Suprapubic skin (tissue), 4 donors: ENCODE results near the gene ROR2. TPM values are rescaled to one million over a fixed set of nuclear protein-coding genes. Genes with fewer than 3 reads are reported as not detected.
"Not testable (repeated sequence)": the region's sequence is repeated elsewhere in the genome, so short reads cannot be mapped to it uniquely, and the experiment has no call there.

ENCODE experiments used
- DNase-seq, 2 donors: peaks; one replicate each; pipeline ENCODE4 v3.0.0-alpha.2; 2019; ENCODE audit warnings: low spot score in 2 of 2
- H3K27ac ChIP-seq: fragments of 200-600 bp; sonication (generic); one replicate; pipeline ENCODE4 v1.5.1; 2019
- H3K27me3 ChIP-seq: fragments of 200-600 bp; sonication (generic); one replicate; pipeline ENCODE4 v1.5.1; 2019
- H3K36me3 ChIP-seq: fragments of 200-600 bp; sonication (generic); one replicate; pipeline ENCODE4 v1.5.1; 2019
- H3K4me1 ChIP-seq: fragments of 200-600 bp; sonication (generic); one replicate; pipeline ENCODE4 v1.5.1; 2019
- H3K4me3 ChIP-seq: fragments of 200-600 bp; sonication (generic); one replicate; pipeline ENCODE4 v1.5.1; 2019; ENCODE audit warnings: mild to moderate bottlenecking
- H3K9me3 ChIP-seq: fragments of 200-600 bp; sonication (generic); one replicate; pipeline ENCODE4 v1.5.1; 2019
- CTCF ChIP-seq, 2 donors: fragments of 200-600 bp in 1 of 2; fragments of 450-650 bp in 1 of 2; sonication (generic) in 1 of 2; IDR thresholded peaks; one replicate each; pipeline ENCODE4 v1.5.1; 2016 to 2019; ENCODE audit warnings: antibody characterized with exemption in 2 of 2, mild to moderate bottlenecking in 1 of 2, moderate library complexity in 1 of 2
- EP300 ChIP-seq: sonication (generic); formaldehyde crosslinking; IDR thresholded peaks from one replicate; pipeline ENCODE4 v1.6.1; 2017; ENCODE audit warnings: antibody characterized with exemption
- POLR2A ChIP-seq, 2 donors: fragments of 450-650 bp; IDR thresholded peaks; one replicate each; pipeline ENCODE4 v1.6.1; 2017; ENCODE audit warnings: antibody characterized with exemption in 2 of 2, mild to moderate bottlenecking in 2 of 2, moderate library complexity in 2 of 2
- POLR2AphosphoS5 ChIP-seq, 3 donors: sonication (generic); formaldehyde crosslinking; IDR thresholded peaks; one replicate each; pipeline ENCODE4 v1.6.1; 2017; ENCODE audit warnings: antibody characterized with exemption in 3 of 3
- WGBS: methylation state at CpG from one replicate; pipeline ENCODE4 v1.1.5; 2018; 5-methylcytosine and 5-hydroxymethylcytosine counted together
- total RNA-seq, 4 donors: library from RNA; depleted of rRNA; stranded (reverse); fragments of >200 nt; gene quantifications; one replicate each; pipeline ENCODE4 v1.1.0, GENCODE V29; 2016

Gene ROR2
- total RNA-seq, 4 donors from 2014 or later = 3.3 to 7.3 (median 5.0) TPM

GRCh38 chr9:91914937-91915336, 35.1 kb downstream of the ROR2 start:
- Histone ChIP-seq H3K27ac (no peak overlapping the region), H3K36me3 (no peaks in the 10 kb centered on the region), H3K4me3 (no peak overlapping the region), H3K4me1 (no peaks in the 10 kb centered on the region), H3K27me3 (no peaks in the 10 kb centered on the region), H3K9me3 (no peaks in the 10 kb centered on the region)
- no peak for DNase-seq
- TF ChIP-seq EP300 = no peak
- TF ChIP-seq POLR2AphosphoS5 (IDR thresholded peaks at IDR 0.05) = no peak
- no peak for TF ChIP-seq POLR2A (IDR thresholded peaks at IDR 0.05)
- WGBS = 93% methylated on average over 6 of the region's 9 CpGs

GRCh38 chr9:91914404-91914803, 35.6 kb downstream of the ROR2 start:
- WGBS = 91% methylated on average over 8 of the region's 10 CpGs
- no peak overlapping the region for H3K27ac ChIP-seq
- no peak overlapping the region for H3K4me3 ChIP-seq
- H3K27me3 ChIP-seq = no peaks in the 10 kb centered on the region
- H3K4me1 ChIP-seq = no peaks in the 10 kb centered on the region
- H3K9me3 ChIP-seq = no peaks in the 10 kb centered on the region
- DNase-seq = peak in 1 of 2 donors; percentile 38
- TF ChIP-seq POLR2A (IDR thresholded peaks at IDR 0.05) (no peak), EP300 (no peak), CTCF (IDR thresholded peaks at IDR 0.05) (no peak), POLR2AphosphoS5 (IDR thresholded peaks at IDR 0.05) (no peak)
- H3K36me3 ChIP-seq = no peaks in the 10 kb centered on the region

GRCh38 chr9:91913986-91914385, 36.0 kb downstream of the ROR2 start:
- no peaks in the 10 kb centered on the region for H3K36me3 ChIP-seq
- TF ChIP-seq EP300 (no peak), POLR2AphosphoS5 (IDR thresholded peaks at IDR 0.05) (no peak), CTCF (IDR thresholded peaks at IDR 0.05) (no peak), POLR2A (IDR thresholded peaks at IDR 0.05) (no peak)
- DNase-seq = no peak
- H3K4me1 ChIP-seq = no peaks in the 10 kb centered on the region
- no peaks in the 10 kb centered on the region for H3K9me3 ChIP-seq
- no peaks in the 10 kb centered on the region for H3K27me3 ChIP-seq
- WGBS = 85% methylated on average over 8 of the region's 8 CpGs
- no peak overlapping the region for H3K4me3 ChIP-seq
- H3K27ac ChIP-seq = no peak overlapping the region

- no peak for TF ChIP-seq EP300
- no peak for TF ChIP-seq CTCF (IDR thresholded peaks at IDR 0.05)
- no peak for TF ChIP-seq POLR2A (IDR thresholded peaks at IDR 0.05)
- no peak for TF ChIP-seq POLR2AphosphoS5 (IDR thresholded peaks at IDR 0.05)
- no peak for DNase-seq
- 59% methylated on average over 2 of the region's 2 CpGs for whole genome bisulfite sequencing
- Histone ChIP-seq H3K4me3 (no peak overlapping the region), H3K4me1 (no peaks in the 10 kb centered on the region), H3K27ac (no peak overlapping the region), H3K36me3 (no peaks in the 10 kb centered on the region), H3K9me3 (no peaks in the 10 kb centered on the region), H3K27me3 (no peaks in the 10 kb centered on the region)
These were observed 36.9 kb downstream of the ROR2 start for GRCh38 chr9:91913096-91913495.

GRCh38 chr9:91911657-91912056, 38.4 kb downstream of the ROR2 start:
- no peak overlapping the region for H3K4me3 ChIP-seq
- TF ChIP-seq EP300 = no peak
- no peak for TF ChIP-seq POLR2AphosphoS5 (IDR thresholded peaks at IDR 0.05)
- no peak for TF ChIP-seq POLR2A (IDR thresholded peaks at IDR 0.05)
- TF ChIP-seq CTCF (IDR thresholded peaks at IDR 0.05) = no peak
- DNase-seq = no peak
- no peaks in the 10 kb centered on the region for H3K27me3 ChIP-seq
- H3K9me3 ChIP-seq = no peaks in the 10 kb centered on the region
- no peak overlapping the region for H3K27ac ChIP-seq
- H3K36me3 ChIP-seq = no peaks in the 10 kb centered on the region
- 52% methylated on average over 2 of the region's 2 CpGs for WGBS
- no peaks in the 10 kb centered on the region for H3K4me1 ChIP-seq

GRCh38 chr9:91909256-91909655, 40.8 kb downstream of the ROR2 start:
- H3K36me3 ChIP-seq, H3K9me3 ChIP-seq, DNase-seq, H3K27me3 ChIP-seq, H3K27ac ChIP-seq, H3K4me1 ChIP-seq, H3K4me3 ChIP-seq: not testable (repeated sequence)
- WGBS = 85% methylated on average over 3 of the region's 3 CpGs
